Neural crest cell (in vitro differentiated cells): ENCODE results near the gene CCDC40. TPM values are rescaled to one million over a fixed set of nuclear protein-coding genes. Genes with fewer than 3 reads are reported as not detected.

Source experiments
- DNase-seq: peaks from one replicate; pipeline ENCODE4 v3.0.0; 2021; ENCODE audit warnings: low read depth, mixed read lengths, low spot score
- H3K27ac Mint-ChIP-seq: one replicate; pipeline ENCODE4 v1.8.0; 2021; ENCODE audit warnings: mild to moderate bottlenecking, mixed read lengths; ENCODE audit not compliant: unreplicated experiment
- H3K27me3 Mint-ChIP-seq: 2 replicates; pipeline ENCODE4 v1.8.0; 2021; ENCODE audit warnings: low read depth, mild to moderate bottlenecking, mixed read lengths
- H3K36me3 Mint-ChIP-seq: 2 replicates; pipeline ENCODE4 v1.8.0; 2021; ENCODE audit warnings: low read depth, mild to moderate bottlenecking, mixed read lengths
- H3K4me1 Mint-ChIP-seq: 2 replicates; pipeline ENCODE4 v1.8.0; 2021; ENCODE audit warnings: mixed read lengths
- H3K4me3 Mint-ChIP-seq: one replicate; pipeline ENCODE4 v1.8.0; 2021; ENCODE audit warnings: mild to moderate bottlenecking, mixed read lengths
- H3K9me3 Mint-ChIP-seq: 2 replicates; pipeline ENCODE4 v1.8.0; 2021; ENCODE audit warnings: mixed read lengths
- total RNA-seq: library from RNA; stranded (reverse); gene quantifications from 2 replicates; pipeline ENCODE4 v1.2.1, GENCODE V29; 2021
- TF ChIP-seq, protein P1 (sequence below): fragments of 200-600 bp; sonication (generic); conservative IDR thresholded peaks from 2 replicates; pipeline ENCODE4 v1.5.0; 2021; ENCODE audit warnings: antibody characterized with exemption, mild to moderate bottlenecking

Gene CCDC40
- total RNA-seq, 1 donor from 2014 or later: 22.7 TPM

- no peak overlapping the region for H3K27ac Mint-ChIP-seq
- H3K4me1 Mint-ChIP-seq: peaks cover 16% of the 10 kb centered on the region
- DNase-seq: no peak
- H3K36me3 Mint-ChIP-seq: no peaks in the 10 kb centered on the region
- TF ChIP-seq, protein P1, sequence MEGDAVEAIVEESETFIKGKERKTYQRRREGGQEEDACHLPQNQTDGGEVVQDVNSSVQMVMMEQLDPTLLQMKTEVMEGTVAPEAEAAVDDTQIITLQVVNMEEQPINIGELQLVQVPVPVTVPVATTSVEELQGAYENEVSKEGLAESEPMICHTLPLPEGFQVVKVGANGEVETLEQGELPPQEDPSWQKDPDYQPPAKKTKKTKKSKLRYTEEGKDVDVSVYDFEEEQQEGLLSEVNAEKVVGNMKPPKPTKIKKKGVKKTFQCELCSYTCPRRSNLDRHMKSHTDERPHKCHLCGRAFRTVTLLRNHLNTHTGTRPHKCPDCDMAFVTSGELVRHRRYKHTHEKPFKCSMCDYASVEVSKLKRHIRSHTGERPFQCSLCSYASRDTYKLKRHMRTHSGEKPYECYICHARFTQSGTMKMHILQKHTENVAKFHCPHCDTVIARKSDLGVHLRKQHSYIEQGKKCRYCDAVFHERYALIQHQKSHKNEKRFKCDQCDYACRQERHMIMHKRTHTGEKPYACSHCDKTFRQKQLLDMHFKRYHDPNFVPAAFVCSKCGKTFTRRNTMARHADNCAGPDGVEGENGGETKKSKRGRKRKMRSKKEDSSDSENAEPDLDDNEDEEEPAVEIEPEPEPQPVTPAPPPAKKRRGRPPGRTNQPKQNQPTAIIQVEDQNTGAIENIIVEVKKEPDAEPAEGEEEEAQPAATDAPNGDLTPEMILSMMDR: no peak
- H3K9me3 Mint-ChIP-seq: no peaks in the 10 kb centered on the region
- H3K27me3 Mint-ChIP-seq: no peaks in the 10 kb centered on the region
- no peak overlapping the region for H3K4me3 Mint-ChIP-seq
Observed at GRCh38 chr17:80072410-80072809, 36.0 kb downstream of the CCDC40 start.

DNA sequence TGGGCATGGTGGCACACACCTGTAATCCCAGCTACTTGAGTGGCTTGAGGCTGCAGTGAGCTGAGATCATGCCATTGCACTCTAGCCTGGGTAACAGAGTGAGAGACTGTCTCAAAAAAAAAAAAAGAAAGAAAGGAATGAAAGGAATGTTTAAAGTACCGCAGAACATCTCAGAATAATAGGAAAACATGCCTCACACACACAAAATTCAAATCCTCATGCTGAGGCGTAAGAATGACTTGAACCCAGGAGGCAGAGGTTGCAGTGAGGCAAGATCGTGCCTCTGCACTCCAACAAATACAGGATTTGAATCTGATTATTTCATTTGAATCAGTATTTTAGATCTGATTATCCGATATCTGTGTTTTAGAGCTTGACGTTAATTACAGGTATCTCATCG is 43.6 kb downstream of the CCDC40 start:
- Mint-ChIP-seq H3K4me3 (no peak overlapping the region), H3K27ac (no peak overlapping the region), H3K36me3 (no peaks in the 10 kb centered on the region), H3K9me3 (no peaks in the 10 kb centered on the region), H3K4me1 (peaks cover 14% of the 10 kb centered on the region), H3K27me3 (no peaks in the 10 kb centered on the region)
- no peak for DNase-seq
- TF ChIP-seq, protein P1: no peak

DNA sequence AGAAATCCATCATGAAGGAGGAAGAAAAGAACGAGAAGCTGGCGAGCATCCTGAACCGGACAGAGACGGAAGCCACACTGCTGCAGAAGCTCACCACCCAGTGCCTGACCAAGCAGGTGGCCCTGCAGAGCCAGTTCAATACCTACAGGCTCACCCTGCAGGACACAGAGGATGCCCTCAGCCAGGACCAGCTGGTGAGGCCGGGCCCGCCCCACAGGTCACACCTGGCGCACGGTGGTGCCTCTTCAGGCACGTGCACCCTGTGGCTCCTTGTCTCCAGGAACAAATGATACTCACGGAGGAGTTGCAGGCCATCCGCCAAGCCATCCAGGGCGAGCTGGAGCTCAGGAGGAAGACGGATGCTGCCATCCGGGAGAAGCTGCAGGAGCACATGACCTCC is 45.2 kb downstream of the CCDC40 start:
- Mint-ChIP-seq H3K27me3 (no peaks in the 10 kb centered on the region), H3K9me3 (no peaks in the 10 kb centered on the region), H3K36me3 (no peaks in the 10 kb centered on the region), H3K4me1 (peaks cover 14% of the 10 kb centered on the region), H3K27ac (no peak overlapping the region), H3K4me3 (no peak overlapping the region)
- DNase-seq: no peak
- TF ChIP-seq, protein P1: no peak

GRCh38 chr17:80082403-80083135 is 46.1 kb downstream of the CCDC40 start:
- peak; percentile 70 for DNase-seq
- H3K27me3 Mint-ChIP-seq: no peaks in the 10 kb centered on the region
- H3K27ac Mint-ChIP-seq: no peak overlapping the region
- no peaks in the 10 kb centered on the region for H3K36me3 Mint-ChIP-seq
- H3K4me1 Mint-ChIP-seq: peaks cover 14% of the 10 kb centered on the region
- H3K9me3 Mint-ChIP-seq: no peaks in the 10 kb centered on the region
- TF ChIP-seq, protein P1: peak; percentile 83
- no peak overlapping the region for H3K4me3 Mint-ChIP-seq

GRCh38 chr17:80083136-80083661 is 46.8 kb downstream of the CCDC40 start:
- Mint-ChIP-seq H3K4me3 (no peak overlapping the region), H3K27ac (no peak overlapping the region), H3K36me3 (no peaks in the 10 kb centered on the region), H3K27me3 (no peaks in the 10 kb centered on the region), H3K9me3 (no peaks in the 10 kb centered on the region), H3K4me1 (peaks cover 13% of the 10 kb centered on the region)
- DNase-seq: no peak
- TF ChIP-seq, protein P1: no peak
